Nucleus accumbens (tissue), 56 donors: Measurements from ENCODE around the gene AKAP6.
A peak's percentile ranks its signal among the peaks of the same experiment; 100 is the strongest.

ENCODE experiments used
- DNase-seq, 56 donors: peaks; one replicate each; lab custom pipeline; 2025; lab: John Stamatoyannopoulos, UW

Gene AKAP6

GRCh38 chr14:32692441-32692840 is 363.3 kb downstream of the AKAP6 start:
- DNase-seq: no peak

- DNase-seq: peak in 1 of 56 donors; percentile 2
Observed at GRCh38 chr14:32693114-32693513, 364.0 kb downstream of the AKAP6 start.

DNA sequence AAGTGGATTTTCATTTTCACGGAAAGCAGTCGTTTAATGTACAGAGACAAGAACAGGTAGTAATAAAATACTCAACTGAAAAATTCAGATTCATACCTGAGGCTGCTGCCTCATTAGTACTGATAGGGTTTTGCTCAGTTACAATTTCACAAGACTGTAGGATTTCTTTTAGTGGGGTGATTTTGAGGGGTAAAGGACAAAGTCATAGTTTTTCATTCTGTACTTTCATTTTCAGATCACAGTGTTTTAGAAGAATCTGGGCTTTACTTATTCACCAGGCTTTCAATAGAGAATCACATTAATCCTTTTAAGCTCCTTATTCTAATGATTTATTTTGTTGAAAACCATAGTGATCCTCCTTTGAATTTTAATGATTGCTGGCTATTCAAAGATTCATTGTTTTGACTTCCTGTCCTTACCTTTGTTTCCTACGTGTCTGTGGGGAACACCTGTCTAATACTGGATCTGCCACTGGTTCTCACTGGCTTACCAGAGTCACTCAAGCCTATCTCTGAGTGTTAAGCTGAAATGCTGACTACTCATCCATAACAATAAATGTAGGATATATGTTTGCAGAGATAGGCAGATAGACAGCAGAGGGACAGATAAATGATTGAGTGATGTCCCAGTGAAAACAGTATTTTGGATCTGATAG is 365.8 kb downstream of the AKAP6 start:
- DNase-seq: no peak

DNA sequence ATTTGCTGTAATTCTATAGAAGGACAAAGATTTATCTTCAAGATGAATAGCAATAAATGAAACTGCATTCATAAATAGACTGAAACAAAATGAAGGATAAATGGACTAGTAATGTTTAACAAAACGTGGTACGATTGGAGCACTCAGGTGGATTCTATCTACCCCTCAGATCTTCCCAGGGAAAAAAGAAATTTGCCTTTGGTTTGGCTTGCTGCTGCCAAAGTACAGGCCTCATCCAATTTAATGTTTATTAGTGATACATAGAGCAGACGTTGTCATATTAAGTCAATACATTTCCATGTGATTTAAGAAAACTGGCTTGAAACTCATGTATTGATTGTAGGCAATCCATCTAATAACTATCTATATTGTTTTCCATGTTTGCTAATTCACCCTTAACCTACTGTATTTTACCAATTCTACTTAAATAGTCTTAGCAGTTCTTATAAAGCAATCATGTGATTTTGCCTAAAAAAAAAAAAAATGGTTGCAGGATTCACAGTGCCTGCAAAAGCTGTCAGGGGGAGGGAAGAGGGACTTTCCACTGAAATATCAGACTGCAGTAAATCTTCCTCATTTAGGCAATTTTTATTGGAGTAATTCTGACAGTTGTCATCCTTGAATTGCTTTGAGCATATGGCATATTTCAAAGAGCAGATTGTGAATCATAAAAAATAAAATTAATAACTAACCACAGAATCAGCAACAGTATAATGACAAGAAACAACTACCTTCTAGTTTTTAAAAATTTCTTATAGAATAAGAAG is 367.4 kb downstream of the AKAP6 start:
- DNase-seq: no peak

- no peak for DNase-seq
Observed at GRCh38 chr14:32697114-32697513, 368.0 kb downstream of the AKAP6 start.

DNA sequence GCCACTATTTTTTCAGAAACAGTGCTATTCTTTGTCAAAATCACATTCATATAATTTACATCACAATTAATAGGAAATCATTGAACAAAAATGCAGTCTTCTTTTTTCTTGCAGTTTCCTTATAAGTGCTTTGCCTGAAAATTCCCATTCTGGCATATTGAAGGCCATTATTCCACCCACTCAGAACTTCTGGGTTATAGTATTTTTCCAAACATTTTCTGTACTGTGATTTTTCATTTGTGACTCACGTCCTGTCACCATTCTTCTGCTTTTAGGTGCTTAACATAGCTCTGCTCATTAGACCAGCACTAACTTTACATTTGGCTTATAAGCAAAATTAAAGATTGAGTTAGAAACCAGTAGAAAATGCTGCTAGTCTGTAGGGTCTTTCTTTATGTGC is 368.6 kb downstream of the AKAP6 start:
- no peak for DNase-seq

DNA sequence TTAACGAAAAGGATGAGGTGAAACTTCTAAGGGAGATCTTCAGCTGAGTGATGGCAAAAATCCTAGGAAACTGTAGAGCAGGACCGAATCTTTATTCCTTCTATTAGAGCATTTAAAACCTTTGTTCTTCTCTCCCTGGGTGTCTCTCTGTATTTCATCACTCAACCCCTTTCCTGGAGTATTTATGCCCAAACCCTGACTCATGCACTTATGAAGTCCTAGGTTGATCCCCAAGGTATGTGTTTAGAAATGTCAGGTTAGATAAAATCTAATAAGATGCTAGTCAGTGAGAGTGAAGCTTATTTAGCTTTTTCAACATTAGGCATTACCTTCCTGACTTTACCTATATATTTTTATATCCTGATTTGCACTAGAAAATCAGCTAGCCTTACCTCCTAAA is 369.7 kb downstream of the AKAP6 start:
- DNase-seq: no peak

DNA sequence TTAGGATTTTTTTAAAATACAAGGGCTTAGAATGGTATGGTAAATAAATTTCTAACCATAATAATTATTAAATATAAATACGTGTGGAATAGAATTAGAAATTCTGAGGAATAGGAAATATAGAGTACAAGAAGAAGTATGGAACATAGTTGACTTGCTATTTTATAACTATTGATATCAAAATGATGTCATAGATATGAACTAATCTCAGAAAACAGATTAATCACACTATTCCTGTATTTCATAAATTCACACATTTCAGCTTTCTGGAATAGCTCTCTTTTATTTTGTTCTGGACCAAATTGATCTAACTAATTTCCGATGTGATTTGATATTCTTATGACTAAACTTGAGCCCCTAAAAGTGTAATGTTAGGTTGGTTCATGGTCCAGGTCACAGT is 372.4 kb downstream of the AKAP6 start:
- no peak for DNase-seq

DNA sequence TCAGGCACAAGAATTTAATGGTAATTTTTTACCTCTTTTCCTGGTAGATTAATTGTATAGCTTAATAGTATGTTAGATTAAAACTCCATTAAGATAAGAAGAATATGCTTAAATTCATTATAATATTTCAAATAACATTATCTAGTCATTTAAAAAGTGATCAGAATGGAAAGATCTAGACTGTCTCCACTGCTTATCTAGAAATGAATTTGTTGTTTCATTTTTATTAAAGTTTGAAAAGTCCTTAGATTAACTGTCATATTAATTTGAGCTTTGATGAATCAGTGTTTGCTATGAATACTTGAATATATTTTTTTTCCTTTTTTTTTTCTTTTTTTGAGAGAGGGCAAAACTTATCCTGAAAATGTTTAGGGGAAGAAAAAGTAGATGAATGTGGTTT is 373.0 kb downstream of the AKAP6 start:
- DNase-seq: no peak

GRCh38 chr14:32702562-32702961 is 373.5 kb downstream of the AKAP6 start:
- peak in 50 of 56 donors; percentile 15 to 72 (median 42) for DNase-seq

DNA sequence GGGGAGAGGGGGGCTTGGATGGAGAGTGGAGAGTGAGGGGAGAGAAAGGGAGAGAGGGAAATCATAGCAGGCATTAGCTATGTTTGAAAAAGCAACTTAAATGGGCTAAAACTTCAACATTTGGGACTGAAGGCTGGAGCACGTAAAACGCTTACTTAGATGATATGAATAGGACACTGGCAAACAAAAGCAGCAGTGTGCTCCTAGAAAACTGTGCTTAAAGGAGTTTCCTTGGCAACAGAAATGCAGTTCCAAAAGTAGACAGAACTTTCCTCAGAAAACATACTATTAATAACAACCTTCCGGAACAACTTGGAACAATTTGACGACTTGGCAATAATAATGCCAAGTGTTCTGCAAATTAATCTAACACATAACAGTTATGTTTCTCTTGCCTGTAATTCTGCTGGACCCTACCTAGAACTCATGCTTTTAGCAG is 374.1 kb downstream of the AKAP6 start:
- peak in 11 of 56 donors; percentile 1 to 71 (median 26) for DNase-seq

DNA sequence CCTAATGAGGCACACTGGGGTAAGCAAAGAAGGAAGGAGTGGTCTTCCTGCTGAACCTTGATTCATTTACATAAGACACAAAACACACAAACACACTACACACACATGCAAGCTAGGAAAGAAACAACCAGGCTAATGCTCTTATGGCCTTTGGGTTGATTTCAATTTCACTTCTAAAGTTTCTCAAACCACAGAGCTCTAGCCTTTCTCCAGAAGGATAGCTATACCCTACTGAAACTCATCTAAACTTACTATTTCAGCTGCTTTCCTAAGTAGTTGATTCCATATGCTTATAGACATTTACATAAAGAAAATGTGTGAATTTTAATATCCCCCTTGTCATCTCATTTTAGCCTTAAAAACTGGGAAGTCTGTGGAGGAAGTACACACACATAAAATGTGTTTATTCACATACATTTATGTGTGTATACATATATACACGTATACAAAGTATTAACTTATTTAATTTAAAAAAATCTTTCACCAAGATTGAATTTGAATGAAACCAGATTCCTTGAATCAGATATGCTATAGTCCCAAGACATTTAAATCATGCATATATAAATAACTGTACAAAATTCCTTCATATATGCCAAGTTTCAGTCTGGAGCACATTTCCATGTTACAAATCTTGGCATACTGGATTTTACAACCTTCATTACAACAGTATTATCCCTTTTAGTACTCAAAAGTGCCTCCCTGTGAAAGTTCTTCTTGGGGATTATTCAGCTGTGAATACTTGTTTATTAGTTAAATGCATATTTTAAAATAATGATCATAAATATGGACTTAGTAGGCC is 377.8 kb downstream of the AKAP6 start:
- DNase-seq: no peak

DNA sequence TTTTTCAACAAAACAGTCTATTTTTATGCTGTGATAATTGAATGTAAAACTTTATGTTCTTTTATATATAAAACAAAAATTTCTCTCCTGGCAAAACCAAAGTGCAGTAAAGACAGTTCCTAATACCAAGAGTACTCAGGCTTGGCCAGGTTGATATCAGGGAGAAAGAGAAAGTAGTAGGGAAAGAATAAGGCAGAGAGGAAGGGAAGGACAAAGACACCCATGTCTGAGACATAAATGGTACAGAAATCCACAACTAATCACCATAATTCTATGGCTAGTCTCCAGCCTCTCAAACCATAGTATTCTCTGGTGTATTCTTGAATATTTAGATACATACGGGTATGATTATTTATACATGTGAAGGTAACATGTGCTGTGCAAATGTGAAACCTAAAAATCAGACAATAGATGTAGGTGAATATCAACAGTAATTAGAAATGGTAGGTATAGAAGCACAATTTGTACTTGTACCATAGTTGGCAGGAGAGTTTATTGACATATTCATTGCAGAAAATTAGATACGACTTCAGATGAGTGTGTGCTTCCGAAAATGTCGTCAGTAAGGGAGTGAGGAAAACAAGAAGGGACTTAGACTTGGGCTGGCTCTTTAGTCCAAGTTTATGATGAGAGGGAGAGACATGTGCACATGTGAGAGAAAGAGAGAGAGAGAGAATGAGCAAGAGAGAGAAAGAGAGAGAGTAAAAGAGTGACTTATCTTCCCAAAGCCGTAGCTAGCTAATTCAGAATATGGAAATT is 378.8 kb downstream of the AKAP6 start:
- no peak for DNase-seq

DNA sequence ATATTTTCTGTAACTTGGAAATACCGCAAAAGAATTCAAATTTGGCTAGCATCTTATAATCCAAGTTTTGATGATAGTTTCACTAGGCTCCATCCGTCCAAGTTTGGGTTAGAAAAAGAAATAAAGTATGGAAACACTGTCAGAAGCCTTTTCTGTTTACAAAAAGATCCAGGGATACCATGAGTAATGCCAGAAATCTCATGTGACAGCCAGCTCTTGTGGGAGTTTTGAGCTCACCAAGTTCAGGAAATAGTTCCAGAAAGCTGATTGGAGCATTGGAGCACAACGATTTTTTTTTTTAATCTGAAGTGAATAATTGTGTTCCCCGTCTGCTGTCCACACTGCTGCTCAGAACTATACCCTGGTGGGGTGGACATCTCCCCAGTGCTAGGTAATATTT is 379.9 kb downstream of the AKAP6 start:
- DNase-seq: peak in 13 of 56 donors; percentile 9 to 50 (median 28)

- DNase-seq: peak in 2 of 56 donors; percentile 2 to 14
Observed at GRCh38 chr14:32710231-32710671, 381.2 kb downstream of the AKAP6 start.

GRCh38 chr14:32710731-32711680 is 381.9 kb downstream of the AKAP6 start:
- peak in 14 of 56 donors; percentile 13 to 64 (median 23) for DNase-seq

DNA sequence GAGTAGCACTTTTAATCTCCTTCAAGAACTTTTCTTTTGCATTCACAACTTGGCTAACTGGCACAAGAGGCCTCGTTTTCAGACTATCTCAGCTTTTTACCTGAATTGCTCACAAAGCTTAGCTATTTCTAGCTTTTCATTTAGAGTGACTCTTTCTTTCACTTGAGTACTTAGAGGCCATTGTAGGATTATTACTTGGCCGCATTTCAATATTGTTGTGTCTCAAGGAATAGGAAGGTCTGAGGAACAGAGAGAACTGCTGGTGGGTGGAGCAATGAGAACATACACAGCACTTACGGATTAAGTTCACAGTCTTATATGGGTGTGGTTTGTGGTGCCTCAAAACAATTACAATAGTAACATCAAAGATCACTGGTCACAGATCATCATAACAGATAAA is 384.8 kb downstream of the AKAP6 start:
- no peak for DNase-seq

DNA sequence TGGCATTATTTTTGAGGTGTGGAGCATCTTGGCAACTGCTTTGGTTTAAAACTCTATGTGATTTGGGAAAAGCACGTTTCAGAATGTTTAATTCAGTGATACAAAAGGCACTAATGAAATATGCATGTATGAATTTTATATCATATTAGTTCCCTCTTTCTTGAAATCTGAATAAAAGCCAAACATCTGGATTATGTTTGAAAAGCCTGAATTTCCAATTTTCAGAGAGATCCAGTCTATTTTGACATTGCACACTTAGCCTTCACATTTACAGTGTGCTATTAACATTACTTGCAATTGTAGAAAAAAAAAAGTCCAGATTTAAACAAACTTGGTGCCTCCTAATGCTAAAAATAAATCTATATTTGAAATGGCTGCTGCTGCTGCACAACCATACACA is 390.5 kb downstream of the AKAP6 start:
- DNase-seq: no peak

GRCh38 chr14:32720927-32721326 is 391.8 kb downstream of the AKAP6 start:
- no peak for DNase-seq
